Activated T-helper 9 cell treated with anti-CD3 and anti-CD28 coated beads, Interleukin-2, amount 50 U/mL, for 16 hours (primary cell): ENCODE data around the gene MANF.
"Not testable (repeated sequence)": the region's sequence is repeated elsewhere in the genome, so short reads cannot be mapped to it uniquely, and the experiment has no call there.

ENCODE experiments used
- DNase-seq: peaks from one replicate; pipeline ENCODE4 v3.0.0-alpha.2; 2020; ENCODE audit warnings: low read depth

Gene MANF

GRCh38 chr3:51373658-51374421 lies 11.3 kb upstream of the MANF start:
- DNase-seq, result no peak

GRCh38 chr3:51374456-51374855 lies 10.6 kb upstream of the MANF start:
- no peak for DNase-seq

- DNase-seq, result no peak
Observed at GRCh38 chr3:51375136-51375535, 10.0 kb upstream of the MANF start.

- no peak for DNase-seq
Observed at GRCh38 chr3:51375571-51375970, 9.5 kb upstream of the MANF start.

GRCh38 chr3:51378065-51378464 lies 7.0 kb upstream of the MANF start:
- DNase-seq, result no peak

GRCh38 chr3:51378726-51379125 lies 6.4 kb upstream of the MANF start:
- no peak for DNase-seq

- no peak for DNase-seq
Observed at GRCh38 chr3:51379301-51379700, 5.8 kb upstream of the MANF start.

GRCh38 chr3:51379746-51380455 lies 5.2 kb upstream of the MANF start:
- no peak for DNase-seq

- DNase-seq, result no peak
Observed at GRCh38 chr3:51380601-51381332, 4.3 kb upstream of the MANF start.

GRCh38 chr3:51381333-51381705 lies 3.8 kb upstream of the MANF start:
- no peak for DNase-seq

GRCh38 chr3:51382076-51382745 lies 2.9 kb upstream of the MANF start:
- DNase-seq, result no peak

- DNase-seq, result no peak
Observed at GRCh38 chr3:51382947-51383578, 2.0 kb upstream of the MANF start.

- DNase-seq, result no peak
Observed at GRCh38 chr3:51384055-51384725, 901 bp upstream of the MANF start.

GRCh38 chr3:51385621-51386091 lies 565 bp downstream of the MANF start:
- DNase-seq, result no peak

GRCh38 chr3:51386159-51386851 lies 1.2 kb downstream of the MANF start:
- DNase-seq, result no peak

GRCh38 chr3:51386852-51387229 lies 1.8 kb downstream of the MANF start:
- DNase-seq, result no peak

- not testable (repeated sequence) for DNase-seq
Observed at GRCh38 chr3:51387281-51387680, 2.2 kb downstream of the MANF start.

- DNase-seq, result no peak
Observed at GRCh38 chr3:51388286-51389029, 3.4 kb downstream of the MANF start.

GRCh38 chr3:51389423-51390183 lies 4.5 kb downstream of the MANF start:
- peak; percentile 45 for DNase-seq
